BLaER1 treated with 17β-estradiol and CSF1 and Interleukin-3, amounts not matched to agents 10 nM and 100 nM (cell line): ENCODE data around the gene ILRUN.
"Not testable (repeated sequence)": the region's sequence is repeated elsewhere in the genome, so short reads cannot be mapped to it uniquely, and the experiment has no call there.

Experiments
- H3K27ac ChIP-seq, 11 experiments: shearing (Covaris generic); formaldehyde crosslinking; 2 replicates each; pipeline ENCODE4 v1.8.1; 2022
- H3K27me3 ChIP-seq, 11 experiments: shearing (Covaris generic); formaldehyde crosslinking; 2 replicates each; pipeline ENCODE4 v1.8.1; 2022
- H3K36me3 ChIP-seq, 11 experiments: shearing (Covaris generic); formaldehyde crosslinking; 2 replicates each; pipeline ENCODE4 v1.8.1; 2022
- H3K4me1 ChIP-seq, 10 experiments: shearing (Covaris generic); formaldehyde crosslinking; 2 replicates each; pipeline ENCODE4 v1.8.1; 2022
- H3K4me2 ChIP-seq, 11 experiments: shearing (Covaris generic); formaldehyde crosslinking; 2 replicates each; pipeline ENCODE4 v1.8.1; 2022
- H3K4me3 ChIP-seq, 10 experiments: shearing (Covaris generic); formaldehyde crosslinking; 2 replicates each; pipeline ENCODE4 v1.8.1; 2022
- H3K9ac ChIP-seq, 11 experiments: shearing (Covaris generic); formaldehyde crosslinking; 2 replicates each; pipeline ENCODE4 v1.8.1; 2022
- H3K9me3 ChIP-seq, 11 experiments: shearing (Covaris generic); formaldehyde crosslinking; replicated peaks in 1 of 11; 2 replicates each; pipeline ENCODE4 v1.8.1; 2022
- H4K20me1 ChIP-seq, 11 experiments: shearing (Covaris generic); formaldehyde crosslinking; 2 replicates each; pipeline ENCODE4 v1.8.1; 2022
- Cebpa-rat ChIP-seq, 11 experiments: shearing (Covaris generic); IDR thresholded peaks; 2 replicates each; pipeline ENCODE4 v1.8.1; 2022

Gene ILRUN

DNA sequence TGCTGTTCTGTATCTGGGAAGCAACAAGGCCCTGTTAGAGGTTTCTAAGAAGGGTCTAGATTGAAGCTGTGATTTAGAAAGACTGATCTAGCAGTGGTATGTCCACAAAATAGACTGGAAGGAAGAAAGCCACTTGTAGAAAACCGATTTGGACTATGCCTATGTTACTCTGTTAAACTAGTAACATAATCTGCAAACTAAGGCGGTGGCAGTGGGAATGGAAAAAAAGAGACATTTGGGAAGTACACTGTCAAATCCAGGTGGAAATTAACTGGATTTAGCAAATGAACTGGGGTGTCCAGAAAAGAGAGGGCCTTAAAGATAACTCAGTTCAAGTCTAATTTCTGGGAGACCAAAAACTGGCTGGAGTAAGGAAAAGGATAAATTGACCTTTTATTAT is 11.6 kb downstream of the ILRUN start:
- Histone ChIP-seq H3K4me2 (no peak overlapping the region), H3K4me3 (no peak overlapping the region), H3K9me3 (peaks cover 0 to 21% (median 16%) of the 10 kb centered on the region in 11 experiments; a peak in 18 of 22 replicates), H3K36me3 (peaks cover 20 to 28% (median 25%) of the 10 kb centered on the region in 11 experiments), H3K4me1 (peaks cover 15 to 29% (median 21%) of the 10 kb centered on the region in 10 experiments), H4K20me1 (peaks cover 11 to 97% (median 72%) of the 10 kb centered on the region in 11 experiments; a peak in 21 of 22 replicates), H3K27me3 (no peaks in the 10 kb centered on the region), H3K27ac (no peak overlapping the region), H3K9ac (peak overlapping the region in 1 of 11 experiments; percentile 35; a peak in 1 of 22 replicates)
- TF ChIP-seq Cebpa-rat (IDR thresholded peaks at IDR 0.05) = no peak

DNA sequence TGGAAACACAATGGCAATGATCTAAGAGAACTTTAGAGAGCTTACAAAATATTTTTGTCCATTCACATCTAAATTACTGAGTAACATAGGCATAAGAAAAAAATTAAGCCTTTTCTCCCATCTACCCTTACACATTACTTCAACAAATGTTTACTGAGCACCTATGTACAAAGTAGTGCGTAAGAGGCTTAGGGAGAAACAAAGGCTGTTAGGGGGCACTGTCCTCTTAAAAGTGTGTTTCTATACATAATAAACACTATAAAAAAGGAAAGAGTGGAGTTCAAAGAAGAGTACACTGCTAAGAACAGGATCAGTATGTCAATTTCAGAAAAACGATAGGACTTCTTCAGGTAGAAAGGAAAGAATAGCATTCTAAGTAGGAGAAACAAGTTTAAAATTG is 12.2 kb downstream of the ILRUN start:
- Histone ChIP-seq H4K20me1 (peaks cover 16 to 97% (median 72%) of the 10 kb centered on the region in 11 experiments; a peak in 21 of 22 replicates), H3K36me3 (peaks cover 20 to 28% (median 25%) of the 10 kb centered on the region in 11 experiments), H3K9ac (peak overlapping the region in 1 of 11 experiments; percentile 35; a peak in 1 of 22 replicates), H3K27ac (no peak overlapping the region), H3K27me3 (no peaks in the 10 kb centered on the region), H3K4me1 (peaks cover 15 to 34% (median 23%) of the 10 kb centered on the region in 10 experiments), H3K9me3 (peaks cover 0 to 21% (median 16%) of the 10 kb centered on the region in 11 experiments; a peak in 18 of 22 replicates), H3K4me3 (no peak overlapping the region), H3K4me2 (no peak overlapping the region)
- no peak for TF ChIP-seq Cebpa-rat (IDR thresholded peaks at IDR 0.05)

DNA sequence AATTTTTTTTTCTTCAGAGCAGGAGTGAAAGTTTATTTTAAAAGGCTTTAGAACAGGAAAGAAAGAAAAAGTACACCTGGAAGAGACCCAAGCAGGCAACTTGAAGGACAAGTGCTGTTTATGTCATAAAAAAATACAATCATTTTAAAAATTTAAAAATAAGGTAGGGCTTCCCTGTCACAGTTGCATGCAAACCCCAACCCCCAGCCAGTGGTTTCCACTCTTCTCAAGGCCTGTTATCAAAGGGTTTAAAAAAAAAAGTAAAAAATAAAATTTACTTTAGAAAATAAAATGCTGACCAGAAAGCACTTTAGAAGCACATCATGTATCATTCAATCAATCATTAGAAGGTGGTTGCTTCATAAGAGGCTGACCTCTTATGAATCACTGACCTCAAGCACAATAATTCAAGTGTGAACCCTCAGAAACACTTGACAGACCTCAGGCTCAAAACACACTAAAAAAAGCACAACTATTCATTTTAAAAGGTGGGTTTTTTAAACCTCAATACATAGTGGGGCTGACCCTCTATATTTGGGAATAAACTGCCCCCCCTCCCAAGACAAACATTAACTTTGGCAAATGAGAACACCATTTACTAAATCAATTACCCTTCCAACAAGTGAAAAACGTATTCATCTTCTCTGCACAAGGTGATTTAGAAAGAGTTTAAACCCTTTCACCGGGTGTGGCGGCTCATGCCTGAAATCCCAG is 15.6 kb downstream of the ILRUN start:
- Histone ChIP-seq H3K4me3 (no peak overlapping the region), H3K4me2 (peak overlapping the region; percentile 23 to 74 (median 47); a peak in 21 of 22 replicates), H3K4me1 (peaks cover 15 to 37% (median 23%) of the 10 kb centered on the region in 10 experiments), H3K27ac (peak overlapping the region in 6 of 11 experiments; percentile 6 to 51 (median 16); a peak in 5 of 22 replicates), H3K9ac (peak overlapping the region in 3 of 11 experiments; percentile 20 to 51 (median 48); a peak in 3 of 22 replicates), H3K36me3 (peaks cover 0 to 13% (median 0%) of the 10 kb centered on the region in 11 experiments; a peak in 2 of 22 replicates), H3K9me3 (no peaks in the 10 kb centered on the region), H4K20me1 (peaks cover 22 to 96% (median 74%) of the 10 kb centered on the region in 11 experiments; a peak in 21 of 22 replicates), H3K27me3 (no peaks in the 10 kb centered on the region)
- no peak for TF ChIP-seq Cebpa-rat (IDR thresholded peaks at IDR 0.05)

DNA sequence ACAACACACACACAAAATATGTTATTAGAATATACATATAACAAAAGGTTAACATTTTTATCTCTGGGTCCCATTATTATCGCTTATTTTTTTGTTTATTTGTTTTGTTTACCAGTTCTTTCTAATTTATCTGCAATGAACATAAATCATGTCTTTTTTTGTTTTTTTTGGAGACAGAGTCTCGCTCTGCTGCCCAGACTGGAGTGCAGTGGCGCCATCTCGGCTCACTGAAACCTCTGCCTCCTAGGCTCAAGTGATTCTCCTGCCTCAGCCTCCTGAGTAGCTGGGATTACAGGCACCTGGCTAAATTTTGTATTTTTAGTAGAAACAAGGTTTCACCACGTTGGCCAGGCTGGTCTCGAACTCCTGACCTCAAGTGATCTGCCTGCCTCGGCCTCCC is 16.3 kb downstream of the ILRUN start:
- H3K4me2 ChIP-seq = peak overlapping the region in 7 of 11 experiments; percentile 34 to 74 (median 58); a peak in 8 of 22 replicates
- H3K4me1 ChIP-seq = peaks cover 15 to 44% (median 23%) of the 10 kb centered on the region in 10 experiments
- not testable (repeated sequence) for H3K4me3 ChIP-seq, H3K9me3 ChIP-seq, H3K27me3 ChIP-seq
- H3K27ac ChIP-seq = peak overlapping the region in 3 of 11 experiments; percentile 6 to 24 (median 10); a peak in 5 of 22 replicates
- peak overlapping the region in 2 of 11 experiments; percentile 48 to 51; a peak in 2 of 22 replicates for H3K9ac ChIP-seq
- H3K36me3 ChIP-seq = peaks cover 0 to 13% (median 0%) of the 10 kb centered on the region in 11 experiments; a peak in 2 of 22 replicates
- peaks cover 22 to 96% (median 69%) of the 10 kb centered on the region in 11 experiments; a peak in 21 of 22 replicates for H4K20me1 ChIP-seq

DNA sequence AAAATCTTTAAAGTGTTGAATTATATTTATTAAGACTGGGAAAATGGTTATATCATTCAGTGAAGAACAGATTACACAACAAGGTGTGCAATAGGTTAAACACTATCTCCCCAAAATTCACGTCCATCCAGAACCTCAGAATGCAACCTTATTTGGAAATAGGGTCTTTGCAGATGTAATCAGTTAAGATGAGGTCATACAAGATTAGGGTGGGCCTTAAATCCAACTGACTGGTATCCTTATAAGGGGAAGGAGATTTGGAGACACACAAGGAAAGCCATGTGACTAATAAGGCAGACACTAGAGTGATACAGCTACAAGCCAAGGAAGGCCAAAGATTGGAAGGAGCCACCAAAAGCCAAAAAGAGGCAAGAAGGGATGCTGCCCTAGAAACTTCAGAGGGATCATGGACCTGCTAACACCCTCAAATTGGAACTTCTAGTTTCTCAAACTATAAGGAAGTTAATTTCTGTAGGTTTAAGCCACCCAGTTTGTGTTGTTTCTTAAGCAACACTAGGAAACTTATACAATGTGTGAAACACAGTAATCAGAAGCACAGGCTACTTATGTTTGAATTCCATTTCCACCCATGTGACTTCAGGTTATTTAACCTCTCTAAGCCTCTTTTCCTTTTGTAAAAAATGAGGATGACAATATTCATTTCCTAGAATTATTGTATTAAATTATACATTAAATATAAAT is 16.9 kb downstream of the ILRUN start:
- peak overlapping the region in 1 of 11 experiments; percentile 24; a peak in 2 of 22 replicates for H3K27ac ChIP-seq
- H4K20me1 ChIP-seq = peaks cover 26 to 96% (median 68%) of the 10 kb centered on the region in 11 experiments; a peak in 21 of 22 replicates
- no peaks in the 10 kb centered on the region for H3K9me3 ChIP-seq
- H3K4me1 ChIP-seq = peaks cover 21 to 50% (median 28%) of the 10 kb centered on the region in 10 experiments
- no peak for TF ChIP-seq Cebpa-rat (IDR thresholded peaks at IDR 0.05)
- peak overlapping the region in 2 of 11 experiments; percentile 29 to 51; a peak in 4 of 22 replicates for H3K4me2 ChIP-seq
- peaks cover 0 to 13% (median 0%) of the 10 kb centered on the region in 11 experiments; a peak in 2 of 22 replicates for H3K36me3 ChIP-seq
- no peak overlapping the region for H3K4me3 ChIP-seq
- no peaks in the 10 kb centered on the region for H3K27me3 ChIP-seq
- H3K9ac ChIP-seq = no peak overlapping the region

DNA sequence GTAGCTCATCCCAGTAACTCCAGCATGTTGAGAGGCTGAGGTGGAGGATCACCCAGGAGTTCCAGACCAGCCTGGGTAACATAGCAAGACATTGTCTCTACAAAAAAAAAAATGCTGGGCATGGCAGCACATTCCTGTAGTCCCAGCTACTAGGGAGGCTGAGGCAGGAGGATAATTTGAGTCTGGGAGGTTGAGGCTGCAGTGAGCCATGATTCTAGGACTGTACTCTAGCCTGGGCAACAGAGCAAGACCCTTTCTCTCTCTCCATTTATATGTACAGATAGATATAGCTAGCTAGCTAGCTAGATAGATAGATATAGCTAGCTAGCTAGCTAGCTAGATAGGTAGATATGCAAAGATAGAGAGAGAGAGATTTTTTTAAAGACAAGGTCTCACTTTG is 20.4 kb downstream of the ILRUN start:
- peaks cover 17 to 93% (median 54%) of the 10 kb centered on the region in 11 experiments; a peak in 19 of 22 replicates for H4K20me1 ChIP-seq
- H3K4me3 ChIP-seq = no peak overlapping the region
- H3K27me3 ChIP-seq = no peaks in the 10 kb centered on the region
- H3K27ac ChIP-seq = no peak overlapping the region
- peak overlapping the region in 1 of 11 experiments; percentile 15; a peak in 1 of 22 replicates for H3K4me2 ChIP-seq
- H3K4me1 ChIP-seq = peaks cover 43 to 70% (median 50%) of the 10 kb centered on the region in 10 experiments
- peaks cover 0 to 13% (median 2%) of the 10 kb centered on the region in 11 experiments; a peak in 11 of 22 replicates for H3K36me3 ChIP-seq
- no peak for TF ChIP-seq Cebpa-rat (IDR thresholded peaks at IDR 0.05)
- H3K9ac ChIP-seq = no peak overlapping the region
- H3K9me3 ChIP-seq = no peaks in the 10 kb centered on the region

DNA sequence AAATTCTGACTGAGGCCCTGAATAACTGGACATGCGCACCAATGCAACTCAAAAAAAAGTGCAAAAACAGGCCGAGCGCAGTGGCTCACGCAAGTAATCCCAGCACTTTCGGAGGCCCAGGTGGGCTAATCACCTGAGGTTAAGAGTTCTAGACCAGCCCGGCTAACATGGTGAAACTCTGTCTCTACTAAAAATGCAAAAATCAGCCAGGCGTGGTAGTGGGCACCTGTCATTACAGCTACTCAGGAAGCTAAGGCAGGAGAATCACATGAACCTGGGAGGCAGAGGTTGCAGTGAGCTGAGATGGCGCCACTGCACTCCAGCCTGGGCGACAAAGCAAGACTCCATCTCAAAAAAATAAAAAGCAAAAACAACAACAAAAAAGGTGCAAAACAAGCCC is 21.6 kb downstream of the ILRUN start:
- H4K20me1 ChIP-seq = peaks cover 10 to 87% (median 42%) of the 10 kb centered on the region in 11 experiments; a peak in 18 of 22 replicates
- not testable (repeated sequence) for H3K9me3 ChIP-seq, H3K27me3 ChIP-seq, H3K27ac ChIP-seq, H3K9ac ChIP-seq, H3K4me3 ChIP-seq
- H3K4me1 ChIP-seq = peaks cover 38 to 67% (median 42%) of the 10 kb centered on the region in 10 experiments
- peaks cover 0 to 22% (median 14%) of the 10 kb centered on the region in 11 experiments; a peak in 18 of 22 replicates for H3K36me3 ChIP-seq
- peak overlapping the region in 9 of 11 experiments; percentile 2 to 93 (median 51); a peak in 10 of 22 replicates for H3K4me2 ChIP-seq

DNA sequence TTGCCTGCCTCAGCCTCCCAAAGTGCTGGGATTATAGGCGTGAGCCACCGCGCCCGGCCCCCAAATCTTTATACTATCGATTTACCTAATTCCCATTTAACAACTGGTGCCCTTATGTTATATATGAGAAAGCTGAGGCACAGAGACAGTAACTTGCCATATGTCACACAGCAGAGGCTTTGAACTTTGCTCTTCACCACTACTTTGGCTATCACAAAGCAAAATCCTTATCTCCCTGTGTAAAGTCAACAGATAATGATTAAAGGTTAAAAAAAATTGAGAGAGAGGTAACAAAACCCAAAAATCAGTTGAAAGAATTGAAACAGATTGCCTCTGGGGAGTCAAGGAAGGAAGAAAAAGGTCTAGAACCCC is 22.3 kb downstream of the ILRUN start:
- Histone ChIP-seq H3K4me2 (peak overlapping the region in 10 of 11 experiments; percentile 19 to 93 (median 63); a peak in 13 of 22 replicates), H3K9me3 (peaks cover 0 to 7% (median 0%) of the 10 kb centered on the region in 11 experiments; a peak in 1 of 22 replicates), H3K27ac (no peak overlapping the region), H4K20me1 (peaks cover 6 to 82% (median 40%) of the 10 kb centered on the region in 11 experiments; a peak in 17 of 22 replicates), H3K36me3 (peaks cover 0 to 26% (median 17%) of the 10 kb centered on the region in 11 experiments; a peak in 18 of 22 replicates), H3K4me3 (no peak overlapping the region), H3K27me3 (no peaks in the 10 kb centered on the region), H3K9ac (no peak overlapping the region), H3K4me1 (peaks cover 38 to 64% (median 39%) of the 10 kb centered on the region in 10 experiments)
- TF ChIP-seq Cebpa-rat (IDR thresholded peaks at IDR 0.05) = no peak
